Measurements from ENCODE around the gene HTRA3.

HTRA3 gene

DNA sequence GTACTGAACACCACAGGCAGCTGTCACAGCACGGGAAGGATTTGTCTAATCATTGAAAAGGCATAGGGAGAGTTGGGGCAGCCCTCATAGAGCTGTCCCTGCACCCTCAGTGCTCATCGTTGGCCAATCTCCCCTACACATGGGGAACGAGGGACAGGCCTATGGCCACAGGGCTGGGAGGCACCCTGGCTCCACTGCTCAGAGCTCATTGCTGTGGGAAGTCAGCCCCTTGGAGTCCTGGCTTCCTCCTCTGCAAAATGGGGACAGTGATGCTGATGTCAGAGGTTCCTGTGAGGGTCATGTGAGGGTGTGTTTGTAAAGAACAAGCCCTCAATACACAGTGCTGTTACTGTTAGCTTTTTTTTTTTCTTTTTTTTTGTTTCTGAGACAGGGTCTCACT, 19.3 kb upstream of the HTRA3 start:
- no peak for TF ChIP-seq ZNF274 (IDR thresholded peaks at IDR 0.05; ENCODE audit: low read depth, low read length)
- no peak overlapping the region for H3K4me3 ChIP-seq (ENCODE audit: low read length)

DNA sequence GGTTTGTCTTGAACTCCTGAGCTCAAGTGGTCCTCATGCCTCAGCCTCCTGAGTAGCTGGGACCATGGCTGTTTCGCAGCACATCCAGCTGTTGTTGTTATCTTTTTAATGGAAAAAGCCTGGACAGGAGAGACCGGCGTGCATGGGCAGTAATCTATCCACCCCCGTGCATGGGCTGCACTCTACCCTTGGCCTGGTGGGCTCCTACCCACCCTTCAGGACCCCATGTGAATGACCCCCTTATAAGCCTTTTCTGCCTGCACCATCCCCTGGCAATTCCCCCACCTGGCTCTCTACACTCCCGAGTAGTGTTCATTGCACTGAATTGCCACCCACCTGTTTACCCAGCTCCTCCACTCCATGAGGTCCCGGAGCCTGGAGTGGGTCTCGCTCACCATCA, 18.9 kb upstream of the HTRA3 start:
- TF ChIP-seq ZNF274 (IDR thresholded peaks at IDR 0.05; ENCODE audit: low read depth, low read length) = no peak
- H3K4me3 ChIP-seq (ENCODE audit: low read length) = no peak overlapping the region

DNA sequence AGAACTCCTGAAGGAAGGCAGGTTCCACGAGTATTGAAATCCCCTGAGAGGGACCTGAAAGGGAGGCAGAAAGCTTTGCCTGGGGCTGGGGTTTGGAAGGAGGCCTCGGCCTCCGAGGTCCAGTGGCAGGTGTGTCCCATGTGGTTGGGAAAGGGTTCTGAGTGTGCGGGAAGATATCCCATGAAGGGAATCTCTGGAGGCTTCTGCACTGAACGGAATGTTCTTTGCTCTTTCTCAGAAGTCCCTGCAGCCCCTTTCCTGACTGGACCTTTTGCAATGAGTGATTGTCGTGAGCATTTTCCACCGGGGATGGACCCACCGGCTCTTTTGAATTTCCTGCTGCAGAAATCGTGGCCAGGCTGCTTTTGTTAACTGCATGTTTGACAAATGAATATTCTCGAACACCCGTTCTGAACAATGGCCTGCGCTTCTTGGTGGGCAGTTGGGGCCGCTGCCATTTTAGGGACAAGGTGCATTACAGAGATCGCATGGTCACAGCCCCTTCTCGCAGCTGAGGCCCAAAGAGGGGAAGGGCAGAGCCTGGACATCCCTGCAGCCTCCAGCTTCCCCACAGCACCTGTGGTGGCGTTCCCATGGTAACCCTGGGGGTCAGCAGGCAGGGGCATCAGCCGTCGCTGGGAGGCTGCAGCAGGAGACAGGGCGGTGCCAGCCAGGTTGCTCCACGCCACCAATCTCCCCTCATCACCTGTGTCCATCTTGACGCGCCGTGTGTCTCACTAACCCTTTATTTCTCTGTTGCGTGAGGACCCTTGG, 18.3 kb upstream of the HTRA3 start:
- H3K4me3 ChIP-seq (ENCODE audit: low read length) = no peak overlapping the region
- no peak for TF ChIP-seq ZNF274 (IDR thresholded peaks at IDR 0.05; ENCODE audit: low read depth, low read length)

DNA sequence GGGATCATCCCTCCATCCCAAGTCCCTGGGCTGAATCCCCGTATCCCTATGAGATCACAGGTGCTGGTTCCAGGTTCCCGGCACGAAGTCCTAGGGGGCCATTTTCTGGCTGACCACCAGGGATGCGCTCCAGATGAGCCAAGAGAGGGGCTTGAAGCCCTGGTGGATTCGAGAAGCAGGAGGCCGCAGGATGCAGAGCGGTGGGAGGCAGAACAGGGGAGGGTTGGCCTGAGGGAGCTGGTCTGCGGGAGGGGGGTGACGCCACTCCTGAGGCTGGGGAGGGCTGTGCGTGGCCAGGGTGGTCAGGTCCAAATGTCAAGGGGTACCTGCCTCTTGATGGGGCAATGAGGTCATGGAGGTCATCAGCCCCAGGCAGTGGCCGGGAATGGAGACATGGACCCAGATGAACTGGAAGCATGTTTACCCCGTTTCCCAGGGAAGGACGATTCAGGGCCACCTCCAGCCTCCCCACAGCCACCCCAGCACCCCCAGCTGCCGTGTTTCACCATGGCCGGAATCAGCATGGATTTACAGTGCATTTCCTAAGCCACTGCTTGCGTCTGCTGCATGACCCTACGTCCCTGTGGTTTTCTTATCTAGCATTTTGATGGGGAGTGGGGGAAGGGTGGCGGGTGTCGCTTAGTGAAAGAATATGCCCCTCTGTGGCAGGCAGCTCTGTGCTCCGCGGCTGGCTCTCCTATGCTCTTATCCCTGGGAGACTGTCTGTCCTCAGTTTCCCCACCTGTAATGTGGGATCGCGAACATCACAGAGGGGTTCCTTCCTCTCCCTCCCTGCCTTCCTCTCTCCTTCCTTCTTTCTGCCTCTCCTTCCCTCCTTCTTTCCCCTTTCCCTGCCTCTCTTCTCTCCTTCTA, 17.0 kb upstream of the HTRA3 start:
- no peak for TF ChIP-seq ZNF274 (IDR thresholded peaks at IDR 0.05; ENCODE audit: low read depth, low read length)
- H3K4me3 ChIP-seq (ENCODE audit: low read length) = no peak overlapping the region

DNA sequence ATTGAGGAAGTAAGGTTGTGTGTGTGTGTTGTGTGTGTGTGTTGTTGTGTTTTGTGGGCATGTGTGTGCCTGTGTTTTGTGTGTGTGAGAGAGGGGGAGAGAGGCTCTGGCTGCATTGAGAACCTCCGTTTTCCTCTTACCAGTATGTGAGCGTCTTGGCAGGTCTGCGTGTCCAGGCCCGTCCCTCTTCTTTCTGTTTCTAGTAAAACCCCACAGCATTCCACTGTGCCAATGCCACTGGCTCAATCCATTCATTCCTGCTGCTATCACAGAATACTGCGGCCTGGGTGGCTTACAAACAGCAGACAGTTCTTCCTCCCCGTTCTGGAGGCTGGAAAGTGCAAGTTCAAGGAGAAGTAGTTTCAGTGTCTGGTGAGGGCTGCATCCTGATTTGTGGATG, 15.5 kb upstream of the HTRA3 start:
- TF ChIP-seq ZNF274 (IDR thresholded peaks at IDR 0.05; ENCODE audit: low read depth, low read length) = no peak

DNA sequence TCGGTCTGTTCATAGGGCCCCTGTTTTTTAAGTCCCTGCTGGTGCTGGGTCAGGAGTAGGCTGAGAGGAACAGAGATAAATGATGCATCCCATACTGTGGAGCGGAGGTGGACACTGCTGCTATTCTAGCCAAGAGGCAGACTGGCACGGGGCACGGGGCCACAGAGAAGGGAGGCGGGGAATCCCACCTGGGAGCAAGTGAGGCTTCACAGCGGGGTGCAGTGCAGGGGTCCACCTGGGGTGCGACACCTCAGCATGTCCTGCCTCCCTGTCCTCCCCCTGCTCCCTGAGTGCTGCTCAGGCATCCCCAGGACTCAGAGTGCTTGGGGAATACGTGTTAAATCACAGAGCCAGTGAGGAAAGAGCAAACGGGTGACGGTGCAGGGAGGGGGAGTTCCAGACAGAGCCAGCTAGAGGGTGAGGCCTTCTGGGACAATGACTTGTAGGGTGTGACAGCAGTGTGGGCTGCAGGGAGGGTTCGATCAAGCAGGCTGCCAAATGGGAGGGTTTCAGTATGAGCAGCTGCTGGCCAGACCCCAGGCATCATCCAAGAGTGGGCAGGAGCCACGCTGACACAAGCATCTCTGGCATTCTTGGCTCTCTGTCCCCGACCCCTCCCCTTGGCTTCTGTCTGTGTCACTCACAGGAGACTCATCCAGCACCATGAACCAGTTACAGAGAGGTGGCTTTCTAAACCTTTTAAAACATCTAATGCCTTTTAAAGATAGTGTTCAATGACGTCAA, 13.7 kb upstream of the HTRA3 start:
- no peak overlapping the region for H3K4me3 ChIP-seq (ENCODE audit: low read length)
- TF ChIP-seq ZNF274 (IDR thresholded peaks at IDR 0.05; ENCODE audit: low read depth, low read length) = no peak

More for the DNA sequence above, 15.5 kb upstream of the HTRA3 start:
- no peak overlapping the region for H3K4me3 ChIP-seq (ENCODE audit: low read length)

DNA sequence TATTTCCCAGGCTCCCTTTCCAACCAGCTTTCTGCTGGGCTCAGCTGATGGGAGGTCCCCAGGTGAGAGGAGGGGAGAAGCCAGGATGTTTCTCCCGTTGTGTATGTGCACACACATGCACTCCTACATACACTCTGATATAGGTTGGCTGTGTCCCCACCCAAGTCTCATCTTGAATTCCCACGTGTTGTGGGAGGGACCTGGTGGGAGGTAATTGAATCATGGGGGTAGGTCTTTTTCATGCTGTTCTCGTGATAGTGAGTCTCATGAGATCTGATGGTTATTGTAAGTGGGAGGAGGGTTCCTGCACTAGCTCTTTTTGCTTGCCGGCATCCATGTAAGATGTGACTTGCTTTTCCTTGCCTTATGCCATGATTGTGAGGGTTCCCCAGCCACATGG, 11.7 kb upstream of the HTRA3 start:
- H3K4me3 ChIP-seq (ENCODE audit: low read length) = no peak overlapping the region
- TF ChIP-seq ZNF274 (IDR thresholded peaks at IDR 0.05; ENCODE audit: low read depth, low read length) = no peak

DNA sequence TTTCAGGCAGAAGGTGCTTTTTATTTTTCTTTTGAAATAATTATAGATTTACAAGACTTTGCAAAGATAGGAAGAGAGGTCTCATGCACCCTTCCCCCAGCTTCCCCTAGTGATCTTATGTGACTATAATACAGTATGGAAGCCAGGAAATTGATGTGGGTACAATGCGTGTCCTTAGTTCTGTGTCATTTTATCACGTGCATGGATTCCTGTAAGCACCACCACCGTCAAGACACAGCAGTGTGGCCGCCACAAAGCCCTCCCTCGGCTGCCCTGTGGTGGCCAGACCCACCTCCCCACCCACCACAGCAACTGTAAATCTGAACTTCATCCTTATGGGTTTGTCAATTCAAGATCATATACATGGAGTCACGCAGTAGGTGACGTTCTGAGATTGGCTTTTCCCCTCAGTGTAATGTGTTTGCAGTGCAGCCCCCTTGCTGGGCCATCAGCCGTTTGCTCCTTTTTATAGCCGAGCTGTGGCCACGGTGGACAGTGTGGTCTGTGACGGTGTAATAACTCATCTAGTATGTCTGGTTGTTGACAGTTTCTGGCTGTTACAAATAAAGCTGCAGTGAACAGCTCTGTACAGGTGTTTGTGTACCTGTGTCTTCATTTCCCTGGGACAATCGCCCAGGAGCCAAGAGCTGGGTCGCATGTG, 10.9 kb upstream of the HTRA3 start:
- TF ChIP-seq ZNF274 (IDR thresholded peaks at IDR 0.05; ENCODE audit: low read depth, low read length) = no peak
- no peak overlapping the region for H3K4me3 ChIP-seq (ENCODE audit: low read length)

DNA sequence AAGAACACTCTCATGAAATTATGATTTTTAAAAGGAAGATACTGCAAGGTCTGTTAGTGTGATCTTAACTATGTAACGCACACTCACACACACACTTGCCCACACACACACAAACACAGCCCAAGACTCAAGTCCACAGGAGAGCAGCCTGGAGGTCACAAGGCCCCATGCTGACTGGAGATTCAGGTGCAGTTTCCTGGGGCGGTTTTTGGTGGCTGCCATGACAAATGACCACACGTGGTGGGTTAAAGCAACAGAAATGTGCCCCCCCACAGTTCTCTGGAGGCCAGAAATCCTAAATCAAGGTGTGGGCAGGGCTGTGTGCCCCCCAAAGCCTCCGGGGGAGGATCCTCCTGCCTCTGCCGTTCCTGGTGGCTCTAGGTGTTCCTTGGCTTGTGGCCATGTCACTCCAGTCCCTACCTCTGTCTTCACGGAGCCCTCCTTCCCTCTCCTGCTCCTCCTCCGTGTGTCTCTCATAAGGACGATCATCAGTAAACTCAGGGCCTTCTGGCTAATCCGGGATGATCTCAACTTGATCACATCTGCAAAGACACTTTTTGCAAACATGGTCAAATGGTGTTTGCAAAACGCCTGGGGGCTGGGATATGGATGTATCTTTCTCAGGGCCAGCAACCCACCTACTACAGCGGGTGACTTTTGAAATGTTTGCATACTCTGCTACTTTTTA, 9.7 kb upstream of the HTRA3 start:
- H3K4me3 ChIP-seq (ENCODE audit: low read length) = no peak overlapping the region
- TF ChIP-seq ZNF274 (IDR thresholded peaks at IDR 0.05; ENCODE audit: low read depth, low read length) = no peak

DNA sequence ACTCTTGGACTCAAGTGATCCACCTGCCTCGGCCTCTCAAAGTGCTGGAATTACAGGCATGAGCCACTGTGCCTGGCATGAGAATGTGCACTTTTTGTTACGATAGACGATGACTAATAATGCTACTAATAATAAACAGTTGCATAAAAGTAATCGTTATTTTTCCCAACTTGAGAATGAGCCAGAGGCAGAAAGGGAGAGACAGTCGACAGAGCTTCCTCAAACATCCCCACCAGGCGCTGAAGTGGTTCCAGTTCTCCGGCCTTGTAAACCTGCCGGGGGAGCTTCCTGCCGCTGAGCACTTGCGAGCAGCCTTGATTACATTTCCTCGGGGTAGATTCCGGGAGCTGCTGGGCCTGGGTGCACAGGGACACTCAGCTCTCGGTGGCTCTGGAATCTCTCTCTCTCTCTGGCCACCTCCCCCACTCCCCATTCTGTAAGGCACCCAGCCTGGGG, 8.9 kb upstream of the HTRA3 start:
- H3K4me3 ChIP-seq (ENCODE audit: low read length) = no peak overlapping the region
- no peak for TF ChIP-seq ZNF274 (IDR thresholded peaks at IDR 0.05; ENCODE audit: low read depth, low read length)

DNA sequence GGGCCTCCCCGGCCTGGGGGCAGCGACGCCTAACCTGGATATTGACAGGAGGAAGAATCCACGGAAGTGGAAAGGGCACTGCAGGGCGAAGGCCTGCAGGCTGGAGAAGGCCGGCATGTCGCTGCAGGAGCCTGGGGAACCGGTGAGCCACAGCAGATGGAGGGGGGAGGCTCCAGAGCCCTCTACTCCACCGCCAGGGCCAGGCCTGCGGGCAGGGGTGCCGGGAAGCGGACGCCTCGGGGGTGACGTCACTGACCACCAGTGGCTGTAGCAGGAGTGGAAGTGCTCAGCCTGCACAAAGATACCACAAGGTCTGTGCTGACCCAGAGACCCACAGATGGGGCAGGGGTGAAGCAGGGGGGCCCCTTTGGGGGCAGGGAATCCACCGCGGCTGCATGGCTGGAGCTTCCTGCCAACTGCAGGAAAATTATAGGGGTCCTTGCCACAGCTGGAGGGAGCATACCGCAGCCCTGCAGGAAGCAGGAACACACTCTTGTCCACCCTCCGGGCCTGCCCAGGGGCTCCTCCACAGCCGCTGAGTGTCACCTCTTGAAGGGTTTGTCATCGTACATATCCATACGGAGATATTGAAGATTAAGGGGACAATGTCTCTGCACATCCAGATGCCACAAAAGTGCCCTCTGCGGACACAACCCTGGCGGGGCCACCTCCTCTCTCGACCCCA, 7.6 kb upstream of the HTRA3 start:
- no peak overlapping the region for H3K4me3 ChIP-seq (ENCODE audit: low read length)
- no peak for TF ChIP-seq ZNF274 (IDR thresholded peaks at IDR 0.05; ENCODE audit: low read depth, low read length)

DNA sequence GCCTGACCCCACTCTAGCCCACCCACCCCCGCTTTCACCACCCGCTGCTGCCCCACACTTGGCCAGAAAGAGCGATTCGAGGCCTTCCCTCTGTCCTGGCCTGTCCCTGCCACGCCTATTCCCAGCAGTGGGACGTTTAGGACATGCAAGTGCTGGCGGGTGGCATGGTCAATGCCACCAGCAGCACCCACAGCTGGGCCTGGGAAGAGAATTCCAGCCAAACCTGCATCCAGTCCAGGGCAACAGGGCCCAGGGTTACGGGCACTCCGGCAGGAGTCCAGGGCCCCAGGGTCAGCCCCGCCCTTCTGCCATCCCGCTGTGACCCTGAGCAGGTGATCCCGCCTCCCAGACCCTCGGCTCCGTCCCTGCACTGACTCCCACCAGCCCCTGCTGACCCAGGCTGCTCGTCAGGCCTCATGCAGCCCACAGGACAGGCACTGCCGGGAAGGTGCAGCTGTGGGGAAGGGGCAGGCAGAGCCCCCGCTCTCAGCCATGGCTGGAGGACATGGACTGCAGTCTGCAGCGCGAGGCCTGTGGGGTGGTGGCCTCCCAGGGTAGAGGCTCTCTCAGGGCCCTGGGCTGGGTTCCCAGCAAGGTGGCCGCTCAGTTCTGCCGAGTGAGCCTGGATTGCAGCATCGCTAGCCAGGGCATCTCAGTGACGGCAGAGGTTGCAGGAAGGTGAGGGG, 6.8 kb upstream of the HTRA3 start:
- TF ChIP-seq ZNF274 (IDR thresholded peaks at IDR 0.05; ENCODE audit: low read depth, low read length) = no peak
- no peak overlapping the region for H3K4me3 ChIP-seq (ENCODE audit: low read length)
